C4-2B (cell line): Measurements from ENCODE around the gene ADAP2.

Experiments used
- ZFX ChIP-seq: fragments of 450-650 bp; IDR thresholded peaks from 2 replicates; pipeline ENCODE4 v1.6.1; 2017
- TF ChIP-seq, protein P1 (sequence below): fragments of 450-650 bp; conservative IDR thresholded peaks from 2 replicates; pipeline ENCODE4 v1.5.1; 2017; ENCODE audit warnings: mild to moderate bottlenecking

DNA sequence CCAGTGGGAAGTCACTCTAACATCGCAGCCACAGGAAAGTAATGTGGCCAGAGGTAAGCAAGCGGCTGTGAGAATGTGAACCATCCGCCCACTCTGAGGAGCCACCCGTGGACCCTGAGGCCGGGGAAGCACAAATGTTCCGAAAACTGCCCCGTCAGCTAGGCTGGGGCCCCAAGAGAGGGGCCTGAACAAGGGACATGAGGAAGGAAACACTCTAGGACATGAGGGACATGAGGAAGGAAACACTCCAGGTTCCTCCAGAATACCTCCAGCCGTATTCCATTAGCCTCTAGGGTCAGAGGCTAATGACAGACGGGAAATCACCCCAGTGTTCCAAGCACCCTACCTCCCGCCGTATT lies 16.0 kb upstream of the ADAP2 start:
- TF ChIP-seq, protein P1, sequence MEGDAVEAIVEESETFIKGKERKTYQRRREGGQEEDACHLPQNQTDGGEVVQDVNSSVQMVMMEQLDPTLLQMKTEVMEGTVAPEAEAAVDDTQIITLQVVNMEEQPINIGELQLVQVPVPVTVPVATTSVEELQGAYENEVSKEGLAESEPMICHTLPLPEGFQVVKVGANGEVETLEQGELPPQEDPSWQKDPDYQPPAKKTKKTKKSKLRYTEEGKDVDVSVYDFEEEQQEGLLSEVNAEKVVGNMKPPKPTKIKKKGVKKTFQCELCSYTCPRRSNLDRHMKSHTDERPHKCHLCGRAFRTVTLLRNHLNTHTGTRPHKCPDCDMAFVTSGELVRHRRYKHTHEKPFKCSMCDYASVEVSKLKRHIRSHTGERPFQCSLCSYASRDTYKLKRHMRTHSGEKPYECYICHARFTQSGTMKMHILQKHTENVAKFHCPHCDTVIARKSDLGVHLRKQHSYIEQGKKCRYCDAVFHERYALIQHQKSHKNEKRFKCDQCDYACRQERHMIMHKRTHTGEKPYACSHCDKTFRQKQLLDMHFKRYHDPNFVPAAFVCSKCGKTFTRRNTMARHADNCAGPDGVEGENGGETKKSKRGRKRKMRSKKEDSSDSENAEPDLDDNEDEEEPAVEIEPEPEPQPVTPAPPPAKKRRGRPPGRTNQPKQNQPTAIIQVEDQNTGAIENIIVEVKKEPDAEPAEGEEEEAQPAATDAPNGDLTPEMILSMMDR = no peak
- no peak for TF ChIP-seq ZFX
